SK-N-SH treated with all-trans-retinoic acid at 6 μM for 48 hours (cell line): ENCODE measurements around the gene RBFOX2.

Experiments used
- ATAC-seq: fragments of 200-7000 bp; cut with Tn5 transposase; 3 replicates; pipeline ENCODE4 v1.9.1; 2020; ENCODE audit warnings: mild to moderate bottlenecking, moderate library complexity
- ARNTL ChIP-seq: fragments of 450-650 bp; formaldehyde crosslinking; IDR thresholded peaks from 2 replicates; pipeline ENCODE4 v1.5.0; 2020; ENCODE audit warnings: low read depth, mild to moderate bottlenecking, moderate library complexity, borderline replicate concordance
- BACH2 ChIP-seq: fragments of 250-450 bp; sonication (Bioruptor Pico); IDR thresholded peaks from 2 replicates; pipeline ENCODE4 v1.9.0; 2021; ENCODE audit warnings: mild to moderate bottlenecking, borderline replicate concordance
- CSDC2 ChIP-seq: fragments of 250-450 bp; sonication (Bioruptor Pico); IDR thresholded peaks from 2 replicates; pipeline ENCODE4 v1.5.0; 2020; ENCODE audit warnings: mild to moderate bottlenecking, moderate library complexity
- ESRRG ChIP-seq: fragments of 250-450 bp; sonication (Bioruptor Pico); IDR thresholded peaks from 2 replicates; pipeline ENCODE4 v1.6.1; 2021; ENCODE audit warnings: mild to moderate bottlenecking
- GLIS3 ChIP-seq: fragments of 250-450 bp; sonication (Bioruptor Pico); IDR thresholded peaks from 2 replicates; pipeline ENCODE4 v1.5.0; 2020; ENCODE audit warnings: mild to moderate bottlenecking, moderate library complexity
- ISL1 ChIP-seq: fragments of 250-450 bp; sonication (Bioruptor Pico); IDR thresholded peaks from 2 replicates; pipeline ENCODE4 v2.1.2; 2022; ENCODE audit warnings: mild to moderate bottlenecking, moderate library complexity
- PPARA ChIP-seq: fragments of 250-450 bp; sonication (Bioruptor Pico); IDR thresholded peaks from 2 replicates; pipeline ENCODE4 v1.5.0; 2020; ENCODE audit warnings: mild to moderate bottlenecking, borderline replicate concordance
- RARB ChIP-seq: fragments of 250-450 bp; sonication (Bioruptor Pico); IDR thresholded peaks from 2 replicates; pipeline ENCODE4 v1.8.0; 2021; ENCODE audit warnings: mild to moderate bottlenecking, moderate library complexity
- SNAI2 ChIP-seq: fragments of 250-450 bp; sonication (Bioruptor Pico); IDR thresholded peaks from 2 replicates; pipeline ENCODE4 v1.5.0; 2020; ENCODE audit warnings: mild to moderate bottlenecking, moderate library complexity
- TCF4 ChIP-seq: fragments of 250-450 bp; sonication (Bioruptor Pico); IDR thresholded peaks from 2 replicates; pipeline ENCODE4 v1.8.0; 2021; ENCODE audit warnings: mild to moderate bottlenecking, moderate library complexity, borderline replicate concordance
- TOX ChIP-seq: fragments of 250-450 bp; sonication (Bioruptor Pico); IDR thresholded peaks from 2 replicates; pipeline ENCODE4 v1.8.0; 2021; ENCODE audit warnings: mild to moderate bottlenecking, moderate library complexity, borderline replicate concordance
- ZC3H10 ChIP-seq: fragments of 250-450 bp; sonication (Bioruptor Pico); IDR thresholded peaks from 2 replicates; pipeline ENCODE4 v1.5.1; 2021; ENCODE audit warnings: mild to moderate bottlenecking, moderate library complexity
- ZFP30 ChIP-seq: fragments of 450-650 bp; formaldehyde crosslinking; IDR thresholded peaks from 2 replicates; pipeline ENCODE4 v1.5.0; 2022; ENCODE audit warnings: mild to moderate bottlenecking, moderate library complexity
- ZNF565 ChIP-seq: fragments of 450-650 bp; formaldehyde crosslinking; conservative IDR thresholded peaks from 2 replicates; pipeline ENCODE4 v1.5.0; 2020; ENCODE audit warnings: low read depth, mild to moderate bottlenecking, moderate library complexity
- ZNF70 ChIP-seq: fragments of 450-650 bp; formaldehyde crosslinking; IDR thresholded peaks from 2 replicates; pipeline ENCODE4 v1.5.0; 2020; ENCODE audit warnings: mild to moderate bottlenecking, moderate library complexity
- ZNF8 ChIP-seq: fragments of 450-650 bp; formaldehyde crosslinking; IDR thresholded peaks from 2 replicates; pipeline ENCODE4 v1.5.0; 2020; ENCODE audit warnings: mild to moderate bottlenecking, moderate library complexity
- TF ChIP-seq, protein P1 (sequence below): fragments of 250-450 bp; sonication (Bioruptor Pico); IDR thresholded peaks from 2 replicates; pipeline ENCODE4 v1.5.0; 2020; ENCODE audit warnings: mild to moderate bottlenecking, moderate library complexity
- TF ChIP-seq, protein P2 (sequence below): fragments of 250-450 bp; sonication (Bioruptor Pico); IDR thresholded peaks from 2 replicates; pipeline ENCODE4 v1.8.0; 2021; ENCODE audit warnings: low read depth, mild to moderate bottlenecking, moderate library complexity, borderline replicate concordance
- TF ChIP-seq, protein P3 (sequence below): fragments of 250-450 bp; sonication (Bioruptor Pico); IDR thresholded peaks from 2 replicates; pipeline ENCODE4 v1.5.1; 2021; ENCODE audit warnings: mild to moderate bottlenecking, moderate library complexity
- TF ChIP-seq, protein P4 (sequence below): fragments of 250-450 bp; sonication (Bioruptor Pico); IDR thresholded peaks from 2 replicates; pipeline ENCODE4 v1.5.1; 2020; ENCODE audit warnings: low read depth, mild to moderate bottlenecking, moderate library complexity

Gene RBFOX2

DNA sequence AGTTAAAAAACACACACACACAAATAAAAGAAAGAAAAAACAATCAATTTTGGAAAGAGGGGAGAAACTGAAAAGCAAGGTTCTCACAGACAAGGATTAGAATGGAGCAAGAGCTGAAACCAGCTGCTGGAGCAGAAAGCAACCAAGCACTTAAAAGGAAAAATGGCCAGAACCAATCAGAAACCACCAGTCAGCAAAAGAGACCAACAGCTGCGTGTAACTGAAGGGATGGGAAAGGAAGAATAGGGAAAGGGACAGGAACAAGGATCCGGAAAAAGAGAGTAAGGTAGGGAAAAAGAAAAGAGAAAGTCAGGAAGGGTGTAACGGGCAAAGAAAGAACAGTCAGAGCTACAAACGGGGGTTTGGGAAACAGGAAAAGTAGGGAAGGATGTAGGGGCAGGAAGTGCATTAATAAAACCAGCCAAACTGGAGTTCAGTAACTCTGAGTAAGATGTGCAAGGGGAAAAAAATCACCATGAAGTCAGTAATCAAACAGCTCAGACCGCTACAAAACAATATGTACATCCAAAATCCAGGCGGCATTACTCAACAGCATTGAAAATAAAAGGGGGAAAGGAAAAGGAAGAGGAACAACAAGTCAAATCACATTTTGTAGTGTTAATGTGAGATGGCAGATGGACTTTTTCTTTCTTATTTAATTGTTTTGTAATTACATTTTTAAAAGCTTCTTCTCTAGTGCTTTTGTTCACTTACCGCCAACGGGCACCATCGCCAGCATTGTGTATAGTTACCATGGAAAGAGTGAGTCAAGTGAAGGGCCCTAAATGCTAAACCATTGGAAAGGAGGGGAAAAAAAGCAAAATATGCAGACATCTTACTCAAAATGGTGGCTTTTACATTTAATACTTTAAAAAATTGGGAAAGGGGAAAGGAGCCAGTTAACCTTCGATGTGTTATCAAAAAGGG, 261.7 kb downstream of the RBFOX2 start:
- ATAC-seq, result no peak
- TF ChIP-seq, protein P1, sequence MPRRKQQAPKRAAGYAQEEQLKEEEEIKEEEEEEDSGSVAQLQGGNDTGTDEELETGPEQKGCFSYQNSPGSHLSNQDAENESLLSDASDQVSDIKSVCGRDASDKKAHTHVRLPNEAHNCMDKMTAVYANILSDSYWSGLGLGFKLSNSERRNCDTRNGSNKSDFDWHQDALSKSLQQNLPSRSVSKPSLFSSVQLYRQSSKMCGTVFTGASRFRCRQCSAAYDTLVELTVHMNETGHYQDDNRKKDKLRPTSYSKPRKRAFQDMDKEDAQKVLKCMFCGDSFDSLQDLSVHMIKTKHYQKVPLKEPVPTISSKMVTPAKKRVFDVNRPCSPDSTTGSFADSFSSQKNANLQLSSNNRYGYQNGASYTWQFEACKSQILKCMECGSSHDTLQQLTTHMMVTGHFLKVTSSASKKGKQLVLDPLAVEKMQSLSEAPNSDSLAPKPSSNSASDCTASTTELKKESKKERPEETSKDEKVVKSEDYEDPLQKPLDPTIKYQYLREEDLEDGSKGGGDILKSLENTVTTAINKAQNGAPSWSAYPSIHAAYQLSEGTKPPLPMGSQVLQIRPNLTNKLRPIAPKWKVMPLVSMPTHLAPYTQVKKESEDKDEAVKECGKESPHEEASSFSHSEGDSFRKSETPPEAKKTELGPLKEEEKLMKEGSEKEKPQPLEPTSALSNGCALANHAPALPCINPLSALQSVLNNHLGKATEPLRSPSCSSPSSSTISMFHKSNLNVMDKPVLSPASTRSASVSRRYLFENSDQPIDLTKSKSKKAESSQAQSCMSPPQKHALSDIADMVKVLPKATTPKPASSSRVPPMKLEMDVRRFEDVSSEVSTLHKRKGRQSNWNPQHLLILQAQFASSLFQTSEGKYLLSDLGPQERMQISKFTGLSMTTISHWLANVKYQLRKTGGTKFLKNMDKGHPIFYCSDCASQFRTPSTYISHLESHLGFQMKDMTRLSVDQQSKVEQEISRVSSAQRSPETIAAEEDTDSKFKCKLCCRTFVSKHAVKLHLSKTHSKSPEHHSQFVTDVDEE (CRISPR knock-in tag), result no peak
- TF ChIP-seq, protein P2, sequence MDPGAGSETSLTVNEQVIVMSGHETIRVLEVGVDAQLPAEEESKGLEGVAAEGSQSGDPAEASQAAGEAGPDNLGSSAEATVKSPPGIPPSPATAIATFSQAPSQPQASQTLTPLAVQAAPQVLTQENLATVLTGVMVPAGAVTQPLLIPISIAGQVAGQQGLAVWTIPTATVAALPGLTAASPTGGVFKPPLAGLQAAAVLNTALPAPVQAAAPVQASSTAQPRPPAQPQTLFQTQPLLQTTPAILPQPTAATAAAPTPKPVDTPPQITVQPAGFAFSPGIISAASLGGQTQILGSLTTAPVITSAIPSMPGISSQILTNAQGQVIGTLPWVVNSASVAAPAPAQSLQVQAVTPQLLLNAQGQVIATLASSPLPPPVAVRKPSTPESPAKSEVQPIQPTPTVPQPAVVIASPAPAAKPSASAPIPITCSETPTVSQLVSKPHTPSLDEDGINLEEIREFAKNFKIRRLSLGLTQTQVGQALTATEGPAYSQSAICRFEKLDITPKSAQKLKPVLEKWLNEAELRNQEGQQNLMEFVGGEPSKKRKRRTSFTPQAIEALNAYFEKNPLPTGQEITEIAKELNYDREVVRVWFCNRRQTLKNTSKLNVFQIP (CRISPR knock-in tag), result no peak

DNA sequence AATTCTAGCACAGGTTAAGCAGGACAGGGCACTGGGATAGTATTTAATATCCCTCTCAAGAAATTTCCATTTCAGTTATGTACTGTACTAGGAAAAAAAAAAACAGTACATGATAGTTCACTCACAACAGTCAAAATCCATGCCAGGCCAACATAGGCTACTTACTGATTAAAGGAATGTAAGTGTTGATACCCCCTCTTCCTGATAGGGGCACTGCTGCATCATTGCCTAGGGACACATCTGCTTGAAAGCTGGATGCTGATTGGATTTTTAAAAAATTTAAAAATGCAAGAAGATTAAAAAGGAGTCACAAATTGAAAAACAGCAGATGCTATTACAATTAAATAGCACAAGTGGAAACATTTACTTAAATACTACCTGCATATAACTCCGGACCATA, 267.6 kb downstream of the RBFOX2 start:
- peak; percentile 54; the same call in 2 of the 3 replicates for ATAC-seq
- TF ChIP-seq ZC3H10 (CRISPR knock-in tag), result no peak
- TF ChIP-seq ZNF70 (CRISPR knock-in tag), result no peak
- TF ChIP-seq ZFP30 (CRISPR knock-in tag), result no peak

DNA sequence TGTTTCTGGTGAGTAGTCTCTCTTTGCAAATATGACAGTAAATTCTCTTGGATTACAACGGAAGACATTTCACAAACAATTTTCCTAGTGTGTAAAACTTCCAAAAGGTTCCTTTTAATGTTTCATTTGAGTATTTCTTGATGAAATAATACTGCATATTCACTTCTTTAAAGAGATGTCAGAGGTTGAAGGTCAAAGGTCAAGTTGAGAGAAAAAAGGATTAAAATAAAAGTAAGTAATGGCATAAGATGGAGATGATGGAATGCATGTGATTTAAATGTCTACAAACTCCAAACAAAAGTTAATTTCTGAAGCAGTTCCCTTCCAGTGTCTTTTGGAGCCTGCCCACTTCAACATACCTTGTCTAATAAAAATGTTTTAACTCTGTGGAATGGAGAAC, 270.2 kb downstream of the RBFOX2 start:
- ATAC-seq, result no peak
- no peak for TF ChIP-seq TOX
- TF ChIP-seq ZFP30 (CRISPR knock-in tag), result no peak
- TF ChIP-seq, protein P3, sequence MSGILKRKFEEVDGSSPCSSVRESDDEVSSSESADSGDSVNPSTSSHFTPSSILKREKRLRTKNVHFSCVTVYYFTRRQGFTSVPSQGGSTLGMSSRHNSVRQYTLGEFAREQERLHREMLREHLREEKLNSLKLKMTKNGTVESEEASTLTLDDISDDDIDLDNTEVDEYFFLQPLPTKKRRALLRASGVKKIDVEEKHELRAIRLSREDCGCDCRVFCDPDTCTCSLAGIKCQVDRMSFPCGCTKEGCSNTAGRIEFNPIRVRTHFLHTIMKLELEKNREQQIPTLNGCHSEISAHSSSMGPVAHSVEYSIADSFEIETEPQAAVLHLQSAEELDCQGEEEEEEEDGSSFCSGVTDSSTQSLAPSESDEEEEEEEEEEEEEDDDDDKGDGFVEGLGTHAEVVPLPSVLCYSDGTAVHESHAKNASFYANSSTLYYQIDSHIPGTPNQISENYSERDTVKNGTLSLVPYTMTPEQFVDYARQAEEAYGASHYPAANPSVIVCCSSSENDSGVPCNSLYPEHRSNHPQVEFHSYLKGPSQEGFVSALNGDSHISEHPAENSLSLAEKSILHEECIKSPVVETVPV (CRISPR knock-in tag), result no peak
- no peak for TF ChIP-seq TCF4 (CRISPR knock-in tag)
- TF ChIP-seq, protein P4, sequence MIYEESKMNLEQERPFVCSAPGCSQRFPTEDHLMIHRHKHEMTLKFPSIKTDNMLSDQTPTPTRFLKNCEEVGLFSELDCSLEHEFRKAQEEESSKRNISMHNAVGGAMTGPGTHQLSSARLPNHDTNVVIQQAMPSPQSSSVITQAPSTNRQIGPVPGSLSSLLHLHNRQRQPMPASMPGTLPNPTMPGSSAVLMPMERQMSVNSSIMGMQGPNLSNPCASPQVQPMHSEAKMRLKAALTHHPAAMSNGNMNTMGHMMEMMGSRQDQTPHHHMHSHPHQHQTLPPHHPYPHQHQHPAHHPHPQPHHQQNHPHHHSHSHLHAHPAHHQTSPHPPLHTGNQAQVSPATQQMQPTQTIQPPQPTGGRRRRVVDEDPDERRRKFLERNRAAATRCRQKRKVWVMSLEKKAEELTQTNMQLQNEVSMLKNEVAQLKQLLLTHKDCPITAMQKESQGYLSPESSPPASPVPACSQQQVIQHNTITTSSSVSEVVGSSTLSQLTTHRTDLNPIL (CRISPR knock-in tag), result no peak
- TF ChIP-seq, protein P1 (CRISPR knock-in tag), result no peak
- no peak for TF ChIP-seq ISL1 (CRISPR knock-in tag)
- TF ChIP-seq PPARA (CRISPR knock-in tag), result no peak
- no peak for TF ChIP-seq ARNTL (CRISPR knock-in tag)
- TF ChIP-seq ZNF8, result no peak
- TF ChIP-seq ZNF565 (CRISPR knock-in tag), result no peak
- TF ChIP-seq, protein P2 (CRISPR knock-in tag), result no peak
- TF ChIP-seq ESRRG (CRISPR knock-in tag), result no peak
- TF ChIP-seq SNAI2 (CRISPR knock-in tag), result no peak
- no peak for TF ChIP-seq CSDC2
- TF ChIP-seq ZNF70 (CRISPR knock-in tag), result no peak
- TF ChIP-seq BACH2 (CRISPR knock-in tag), result no peak
- no peak for TF ChIP-seq ZC3H10 (CRISPR knock-in tag)
- no peak for TF ChIP-seq RARB
- no peak for TF ChIP-seq GLIS3
